Nephron (organoid): ENCODE data around the gene UBALD1.
A peak's percentile ranks its signal among the peaks of the same experiment; 100 is the strongest.

Experiments used
- H3K27ac Mint-ChIP-seq, 3 experiments: 2 replicates each; pipeline ENCODE4 v1.8.0; 2020; ENCODE audit warnings: mixed read lengths in 3 of 3, mild to moderate bottlenecking in 2 of 3, moderate library complexity in 1 of 3
- H3K27me3 Mint-ChIP-seq: 2 replicates; pipeline ENCODE4 v1.8.0; 2021; ENCODE audit warnings: low read depth, mild to moderate bottlenecking, moderate library complexity, mixed read lengths
- H3K36me3 Mint-ChIP-seq: 2 replicates; pipeline ENCODE4 v1.8.0; 2020; ENCODE audit warnings: low read depth, mixed read lengths
- H3K4me1 Mint-ChIP-seq: 2 replicates; pipeline ENCODE4 v1.8.0; 2020; ENCODE audit warnings: mixed read lengths
- H3K4me3 Mint-ChIP-seq, 3 experiments: 2 replicates each; pipeline ENCODE4 v1.8.0; 2020; ENCODE audit warnings: mild to moderate bottlenecking in 3 of 3, mixed read lengths in 3 of 3, moderate library complexity in 2 of 3
- H3K9me3 Mint-ChIP-seq: 2 replicates; pipeline ENCODE4 v1.8.0; 2020; ENCODE audit warnings: mixed read lengths
- CTCF ChIP-seq, 3 experiments: fragments of 200-600 bp; sonication (generic); IDR thresholded peaks; one replicate each; pipeline ENCODE4 v1.5.0; 2021; ENCODE audit warnings: antibody characterized with exemption in 3 of 3; ENCODE audit not compliant: unreplicated experiment in 3 of 3

The UBALD1 gene

DNA sequence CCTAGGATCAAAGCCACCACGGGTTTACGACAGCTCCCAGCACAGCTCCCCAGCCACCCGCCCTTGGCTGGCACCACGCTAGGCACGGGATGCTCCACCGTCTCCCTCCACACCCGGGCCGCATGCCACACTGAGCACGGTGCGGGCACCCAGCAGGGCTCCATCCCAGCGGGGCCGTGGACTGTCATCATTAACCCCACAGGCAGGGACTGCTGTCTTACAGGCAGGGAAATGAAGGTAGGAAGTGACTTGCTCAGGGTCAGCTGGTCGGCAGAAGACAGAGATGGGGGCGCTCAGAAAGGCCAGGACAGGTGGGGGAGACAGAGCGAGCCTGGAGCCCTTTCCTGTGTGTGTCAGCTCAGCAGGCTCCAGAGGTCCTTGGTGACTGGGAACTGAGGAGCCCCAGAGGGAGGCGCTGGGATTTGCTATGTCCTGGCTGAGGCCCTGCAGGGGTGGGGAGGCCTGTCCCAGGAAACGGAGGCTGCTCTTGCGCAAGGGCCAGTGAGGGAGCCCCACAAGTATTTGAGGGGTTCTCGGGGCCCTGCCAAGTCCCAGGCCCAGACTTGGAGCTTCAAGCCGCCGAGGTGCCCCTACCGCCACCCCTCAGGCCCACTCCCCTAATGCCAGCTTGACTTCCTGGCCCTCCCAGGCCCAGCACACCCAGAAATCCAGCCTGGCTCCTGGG, 3.2 kb downstream of the UBALD1 start:
- peaks cover 3% of the 10 kb centered on the region for H3K27me3 Mint-ChIP-seq

DNA sequence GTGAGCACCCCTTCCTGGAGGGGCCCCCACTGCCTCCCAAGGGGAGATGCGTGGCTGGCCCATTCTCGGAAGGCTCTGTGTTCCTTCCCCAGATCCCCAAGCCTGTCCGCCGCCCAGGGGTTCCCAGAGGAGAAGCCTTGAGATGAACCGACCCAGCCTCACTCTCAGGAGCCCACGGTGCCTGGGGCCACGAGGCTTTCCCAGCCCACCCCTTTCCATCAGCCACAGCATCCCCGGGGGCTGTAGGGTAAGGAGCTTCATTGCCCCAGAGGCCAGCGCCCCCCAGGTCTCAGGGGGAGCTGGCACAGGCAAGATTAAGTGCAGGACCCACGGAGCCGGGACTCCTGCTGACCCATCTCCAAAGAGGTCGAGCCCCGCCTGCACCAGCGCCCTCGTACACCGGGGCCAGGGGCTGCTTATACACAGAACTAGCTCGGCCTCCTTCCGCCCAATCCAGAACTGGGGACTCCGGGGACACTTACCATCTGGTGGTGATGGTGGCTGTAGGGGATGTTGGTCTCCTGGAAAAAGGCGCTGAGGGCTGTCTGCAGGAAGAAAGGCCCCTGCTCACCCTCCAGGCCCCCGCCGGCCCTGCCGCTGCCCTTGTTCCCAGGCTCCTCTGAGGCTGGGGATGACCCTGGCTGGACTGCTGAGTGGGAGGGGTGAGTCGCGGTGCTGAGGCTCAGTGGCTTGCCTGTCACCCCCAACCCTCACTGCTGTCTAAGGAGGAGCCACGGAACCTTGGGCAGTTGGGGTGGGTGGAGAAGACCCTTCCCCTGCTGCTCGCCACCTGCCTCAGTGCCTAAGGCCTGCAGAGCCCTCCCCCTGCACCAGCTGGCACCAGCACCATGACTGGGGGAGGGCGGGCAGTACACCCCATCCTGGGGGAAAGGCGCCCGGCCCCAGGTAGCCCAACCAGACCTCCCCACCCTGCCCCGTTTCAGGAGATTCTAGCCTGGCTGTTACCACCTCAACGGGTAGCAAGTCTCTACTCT, 4.4 kb downstream of the UBALD1 start:
- Mint-ChIP-seq H3K4me1 (no peaks in the 10 kb centered on the region), H3K9me3 (no peaks in the 10 kb centered on the region), H3K4me3 (no peak overlapping the region), H3K27me3 (peaks cover 3% of the 10 kb centered on the region), H3K36me3 (no peaks in the 10 kb centered on the region), H3K27ac (no peak overlapping the region)
- no peak for TF ChIP-seq CTCF (IDR thresholded peaks at IDR 0.05; ENCODE audit: unreplicated experiment in 3 of 3)

More for the DNA sequence above, 3.2 kb downstream of the UBALD1 start:
- Mint-ChIP-seq H3K9me3 (no peaks in the 10 kb centered on the region), H3K4me3 (peak overlapping the region; percentile 46 to 63 (median 52)), H3K4me1 (peaks cover 7% of the 10 kb centered on the region), H3K36me3 (no peaks in the 10 kb centered on the region), H3K27ac (no peak overlapping the region)
- no peak for TF ChIP-seq CTCF (IDR thresholded peaks at IDR 0.05; ENCODE audit: unreplicated experiment in 3 of 3)

- Mint-ChIP-seq H3K27ac (no peak overlapping the region), H3K9me3 (no peaks in the 10 kb centered on the region), H3K4me3 (no peak overlapping the region), H3K4me1 (no peaks in the 10 kb centered on the region), H3K36me3 (no peaks in the 10 kb centered on the region), H3K27me3 (peaks cover 3% of the 10 kb centered on the region)
- TF ChIP-seq CTCF (IDR thresholded peaks at IDR 0.05; ENCODE audit: unreplicated experiment in 3 of 3), result no peak
Observed at GRCh38 chr16:4609200-4610010, 5.3 kb downstream of the UBALD1 start.

DNA sequence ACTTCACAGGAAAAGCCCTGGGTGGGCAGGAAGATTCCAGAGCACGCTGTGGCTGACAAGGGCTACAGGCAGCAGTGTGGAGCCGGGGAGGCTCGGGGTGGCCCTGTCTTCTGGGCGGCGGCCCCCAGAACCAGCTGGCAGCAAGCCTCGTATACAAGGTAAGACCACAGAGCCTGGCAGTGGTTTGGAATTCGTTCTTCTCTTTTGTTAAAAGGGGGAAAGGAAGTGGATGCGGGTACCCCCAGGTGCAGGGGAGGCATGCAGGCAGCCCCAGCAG, 6.0 kb downstream of the UBALD1 start:
- H3K36me3 Mint-ChIP-seq, result no peaks in the 10 kb centered on the region
- no peak overlapping the region for H3K27ac Mint-ChIP-seq
- no peaks in the 10 kb centered on the region for H3K4me1 Mint-ChIP-seq
- H3K4me3 Mint-ChIP-seq, result no peak overlapping the region
- H3K27me3 Mint-ChIP-seq, result peaks cover 3% of the 10 kb centered on the region
- H3K9me3 Mint-ChIP-seq, result no peaks in the 10 kb centered on the region
- TF ChIP-seq CTCF (IDR thresholded peaks at IDR 0.05; ENCODE audit: unreplicated experiment in 3 of 3), result no peak

- TF ChIP-seq CTCF (IDR thresholded peaks at IDR 0.05; ENCODE audit: unreplicated experiment in 3 of 3), result no peak
- H3K27me3 Mint-ChIP-seq, result peaks cover 2% of the 10 kb centered on the region
- no peak overlapping the region for H3K27ac Mint-ChIP-seq
- H3K4me3 Mint-ChIP-seq, result no peak overlapping the region
- H3K4me1 Mint-ChIP-seq, result no peaks in the 10 kb centered on the region
- no peaks in the 10 kb centered on the region for H3K36me3 Mint-ChIP-seq
- H3K9me3 Mint-ChIP-seq, result no peaks in the 10 kb centered on the region
Observed at GRCh38 chr16:4607841-4608703, 6.6 kb downstream of the UBALD1 start.
